K562 (cell line): ENCODE data around the gene LNPEP. TPM values are rescaled to one million over a fixed set of nuclear protein-coding genes. Genes with fewer than 3 reads are reported as not detected.

Experiments used
- BMI1 ChIP-seq: fragments of 150-350 bp; IDR thresholded peaks from 2 replicates; pipeline ENCODE4 v1.6.1; 2014; ENCODE audit warnings: low read length
- CBX5 ChIP-seq: IDR thresholded peaks from 2 replicates; pipeline ENCODE4 v1.6.1; 2014; ENCODE audit warnings: low read depth, borderline replicate concordance
- NONO ChIP-seq, 2 experiments: fragments of 200-400 bp in 1 of 2; fragments of 450-650 bp in 1 of 2; formaldehyde crosslinking in 1 of 2; IDR thresholded peaks; 2 replicates each; pipeline ENCODE4 v1.6.1; 2017; ENCODE audit warnings: low read depth in 2 of 2, mild to moderate bottlenecking in 2 of 2, moderate library complexity in 2 of 2, low read length in 1 of 2
- ZC3H4 ChIP-seq: sonication (generic); formaldehyde crosslinking; IDR thresholded peaks from 2 replicates; pipeline ENCODE4 v1.9.0; 2021; ENCODE audit warnings: missing genetic modification reagents, borderline replicate concordance
- ZNF197 ChIP-seq: fragments of 200-800 bp; sonication (Bioruptor generic); IDR thresholded peaks from 2 replicates; pipeline ENCODE4 v1.6.1; 2016; ENCODE audit warnings: low read depth, missing genetic modification characterization, missing compliant biosample characterization
- ZNF668 ChIP-seq: fragments of 250-450 bp; sonication (Bioruptor Pico); IDR thresholded peaks from 2 replicates; pipeline ENCODE4 v1.8.0; 2022; ENCODE audit warnings: mild to moderate bottlenecking, inconsistent platforms
- polyA plus RNA-seq, 8 experiments: library from polyadenylated mRNA; depleted of rRNA in 4 of 8; stranded (reverse) in 5 of 8; unstranded in 3 of 8; fragments of >200 nt; fragmentation: Nextera tagmentation in 2 of 8; fragmentation: Illumina TruSeq in 1 of 8; extraction: Ambion mirVana in 2 of 8; extraction: Trizol in 1 of 8; gene quantifications; 2 replicates each; pipeline versions ENCODE4 v1.2.1 to v1.2.3, GENCODE V29; 2011 to 2014; ENCODE audit warnings: inconsistent platforms in 1 of 8, missing spikeins in 1 of 8
- total RNA-seq, 7 experiments: library from RNA; depleted of rRNA in 6 of 7; stranded (reverse); fragments of >200 nt in 6 of 7; fragmentation: Illumina TruSeq in 2 of 7; extraction: Trizol in 2 of 7; gene quantifications; 2 replicates each; pipeline versions ENCODE4 v1.2.1 to v1.2.3, GENCODE V29; 2011 to 2021; ENCODE audit warnings: low replicate concordance in 1 of 7
- TF ChIP-seq, protein P1 (sequence below): fragments of 200-400 bp; formaldehyde crosslinking; IDR thresholded peaks from 2 replicates; pipeline ENCODE4 v1.6.1; 2017; ENCODE audit warnings: mild to moderate bottlenecking, low read depth, low read length, moderate library complexity
- TF ChIP-seq, protein P2 (sequence below), 2 experiments: fragments of 450-650 bp; formaldehyde crosslinking in 1 of 2; IDR thresholded peaks; 2 replicates each; pipeline versions ENCODE4 v1.4.0 to v1.6.1; 2014 to 2020; ENCODE audit warnings: mild to moderate bottlenecking in 2 of 2, borderline replicate concordance in 1 of 2, low read depth in 1 of 2

The LNPEP gene
- total and polyA plus RNA-seq, 9 of the 15 experiments (the other 6 are each of a cell fraction or from before 2014, with no cell fraction given), result 2.6 to 27.9 (median 11.2) TPM

DNA sequence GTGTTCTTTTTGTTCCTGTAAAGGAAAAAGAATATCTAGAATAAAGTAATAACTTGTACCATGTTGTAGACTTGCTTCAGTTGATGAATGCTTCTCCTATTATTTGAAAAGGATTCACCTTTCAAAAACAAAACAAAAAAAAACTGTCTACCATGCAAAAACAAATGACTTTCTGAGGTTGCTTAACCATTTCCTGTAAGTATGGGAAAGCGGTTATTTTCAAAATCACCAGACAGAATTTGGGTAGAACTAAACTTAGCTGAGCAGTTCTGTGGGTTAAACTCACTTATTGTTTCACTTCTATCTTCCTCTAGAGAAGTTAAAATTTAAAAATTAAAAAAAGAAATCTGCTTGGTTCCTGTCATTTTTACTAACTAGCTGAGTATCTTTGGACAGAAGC lies 25.2 kb downstream of the LNPEP start (continued):
- TF ChIP-seq, protein P1, sequence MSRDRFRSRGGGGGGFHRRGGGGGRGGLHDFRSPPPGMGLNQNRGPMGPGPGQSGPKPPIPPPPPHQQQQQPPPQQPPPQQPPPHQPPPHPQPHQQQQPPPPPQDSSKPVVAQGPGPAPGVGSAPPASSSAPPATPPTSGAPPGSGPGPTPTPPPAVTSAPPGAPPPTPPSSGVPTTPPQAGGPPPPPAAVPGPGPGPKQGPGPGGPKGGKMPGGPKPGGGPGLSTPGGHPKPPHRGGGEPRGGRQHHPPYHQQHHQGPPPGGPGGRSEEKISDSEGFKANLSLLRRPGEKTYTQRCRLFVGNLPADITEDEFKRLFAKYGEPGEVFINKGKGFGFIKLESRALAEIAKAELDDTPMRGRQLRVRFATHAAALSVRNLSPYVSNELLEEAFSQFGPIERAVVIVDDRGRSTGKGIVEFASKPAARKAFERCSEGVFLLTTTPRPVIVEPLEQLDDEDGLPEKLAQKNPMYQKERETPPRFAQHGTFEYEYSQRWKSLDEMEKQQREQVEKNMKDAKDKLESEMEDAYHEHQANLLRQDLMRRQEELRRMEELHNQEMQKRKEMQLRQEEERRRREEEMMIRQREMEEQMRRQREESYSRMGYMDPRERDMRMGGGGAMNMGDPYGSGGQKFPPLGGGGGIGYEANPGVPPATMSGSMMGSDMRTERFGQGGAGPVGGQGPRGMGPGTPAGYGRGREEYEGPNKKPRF, result no peak
- TF ChIP-seq, protein P2, sequence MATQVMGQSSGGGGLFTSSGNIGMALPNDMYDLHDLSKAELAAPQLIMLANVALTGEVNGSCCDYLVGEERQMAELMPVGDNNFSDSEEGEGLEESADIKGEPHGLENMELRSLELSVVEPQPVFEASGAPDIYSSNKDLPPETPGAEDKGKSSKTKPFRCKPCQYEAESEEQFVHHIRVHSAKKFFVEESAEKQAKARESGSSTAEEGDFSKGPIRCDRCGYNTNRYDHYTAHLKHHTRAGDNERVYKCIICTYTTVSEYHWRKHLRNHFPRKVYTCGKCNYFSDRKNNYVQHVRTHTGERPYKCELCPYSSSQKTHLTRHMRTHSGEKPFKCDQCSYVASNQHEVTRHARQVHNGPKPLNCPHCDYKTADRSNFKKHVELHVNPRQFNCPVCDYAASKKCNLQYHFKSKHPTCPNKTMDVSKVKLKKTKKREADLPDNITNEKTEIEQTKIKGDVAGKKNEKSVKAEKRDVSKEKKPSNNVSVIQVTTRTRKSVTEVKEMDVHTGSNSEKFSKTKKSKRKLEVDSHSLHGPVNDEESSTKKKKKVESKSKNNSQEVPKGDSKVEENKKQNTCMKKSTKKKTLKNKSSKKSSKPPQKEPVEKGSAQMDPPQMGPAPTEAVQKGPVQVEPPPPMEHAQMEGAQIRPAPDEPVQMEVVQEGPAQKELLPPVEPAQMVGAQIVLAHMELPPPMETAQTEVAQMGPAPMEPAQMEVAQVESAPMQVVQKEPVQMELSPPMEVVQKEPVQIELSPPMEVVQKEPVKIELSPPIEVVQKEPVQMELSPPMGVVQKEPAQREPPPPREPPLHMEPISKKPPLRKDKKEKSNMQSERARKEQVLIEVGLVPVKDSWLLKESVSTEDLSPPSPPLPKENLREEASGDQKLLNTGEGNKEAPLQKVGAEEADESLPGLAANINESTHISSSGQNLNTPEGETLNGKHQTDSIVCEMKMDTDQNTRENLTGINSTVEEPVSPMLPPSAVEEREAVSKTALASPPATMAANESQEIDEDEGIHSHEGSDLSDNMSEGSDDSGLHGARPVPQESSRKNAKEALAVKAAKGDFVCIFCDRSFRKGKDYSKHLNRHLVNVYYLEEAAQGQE (IDR thresholded peaks at IDR 0.05; ENCODE audit: borderline replicate concordance), result no peak
- TF ChIP-seq, protein P2 (CRISPR knock-in tag; IDR thresholded peaks at IDR 0.05; ENCODE audit: low read depth), result no peak
- TF ChIP-seq BMI1 (no peak), CBX5 (no peak), ZC3H4 (CRISPR knock-in tag) (no peak), ZNF668 (CRISPR knock-in tag) (no peak), ZNF197 (CRISPR knock-in tag) (no peak), NONO (IDR thresholded peaks at IDR 0.05; ENCODE audit: low read depth in 2 of 2, low read length in 1 of 2) (no peak)
- TF ChIP-seq, all 486 proteins: peak for 4
